CD14-positive monocyte (primary cell): ENCODE results near the gene GPR75. TPM values are rescaled to one million over a fixed set of nuclear protein-coding genes. Genes with fewer than 3 reads are reported as not detected.

Experiments
- DNase-seq, 3 donors: peaks; one replicate each; pipeline ENCODE4 v3.0.0-alpha.2; 2011 to 2022
- H2AFZ ChIP-seq: 2 replicates; pipeline ENCODE4 v1.6.0; 2012; ENCODE audit warnings: mild to moderate bottlenecking, low read depth, low read length, inconsistent platforms; ENCODE audit not compliant: insufficient read depth, poor library complexity, severe bottlenecking
- H3K27ac ChIP-seq, 2 donors: 1 replicate in 1 of 2; 2 replicates in 1 of 2; pipeline ENCODE4 v1.5.1; 2012 to 2013; ENCODE audit warnings: low read length in 2 of 2, control low read depth in 1 of 2, inconsistent platforms in 1 of 2, low read depth in 1 of 2, mild to moderate bottlenecking in 1 of 2
- H3K27me3 ChIP-seq, 2 donors: one replicate each; pipeline versions ENCODE4 v1.6.0 to v1.6.1; 2011 to 2013; ENCODE audit warnings: low read length in 2 of 2; ENCODE audit not compliant: control insufficient read depth in 2 of 2, insufficient read depth in 2 of 2
- H3K36me3 ChIP-seq, 2 donors: replicated peaks in 1 of 2; 1 replicate in 1 of 2; 2 replicates in 1 of 2; pipeline versions ENCODE4 v1.5.1 to v1.6.1; 2012 to 2013; ENCODE audit warnings: low read length in 2 of 2, control low read depth in 1 of 2, inconsistent platforms in 1 of 2, mild to moderate bottlenecking in 1 of 2; ENCODE audit not compliant: insufficient read depth in 2 of 2, control insufficient read depth in 1 of 2
- H3K4me1 ChIP-seq, 2 donors: 1 replicate in 1 of 2; 2 replicates in 1 of 2; pipeline versions ENCODE4 v1.5.1 to v1.6.1; 2012 to 2013; ENCODE audit warnings: low read length in 2 of 2, control low read depth in 1 of 2, inconsistent platforms in 1 of 2, mild to moderate bottlenecking in 1 of 2, moderate library complexity in 1 of 2; ENCODE audit not compliant: insufficient read depth in 2 of 2, control insufficient read depth in 1 of 2
- H3K4me2 ChIP-seq: replicated peaks from 2 replicates; pipeline ENCODE3; 2012; ENCODE audit warnings: low read length, moderate library complexity, mild to moderate bottlenecking; ENCODE audit not compliant: poor library complexity, severe bottlenecking; ENCODE audit errors: extremely low read depth
- H3K4me3 ChIP-seq, 3 experiments: fragments of 200-600 bp in 1 of 3; sonication (generic) in 1 of 3; replicated peaks in 1 of 3; 1 replicate in 2 of 3; 2 replicates in 1 of 3; pipeline ENCODE4 v1.5.1; 2011 to 2013; ENCODE audit warnings: low read length in 3 of 3, mild to moderate bottlenecking in 3 of 3, control low read depth in 2 of 3, low read depth in 2 of 3, inconsistent platforms in 1 of 3, moderate library complexity in 1 of 3
- H3K79me2 ChIP-seq: 2 replicates; pipeline ENCODE4 v1.6.0; 2012; ENCODE audit warnings: mild to moderate bottlenecking, control low read depth, inconsistent platforms, low read length, moderate library complexity; ENCODE audit not compliant: insufficient read depth
- H3K9ac ChIP-seq: 2 replicates; pipeline ENCODE4 v1.6.0; 2017; ENCODE audit warnings: low read length, mild to moderate bottlenecking; ENCODE audit not compliant: insufficient read depth, poor library complexity, severe bottlenecking
- H3K9me3 ChIP-seq, 2 donors: replicated peaks in 1 of 2; 1 replicate in 1 of 2; 2 replicates in 1 of 2; pipeline versions ENCODE4 v1.5.1 to v1.6.1; 2012 to 2013; ENCODE audit warnings: low read length in 2 of 2, control low read depth in 1 of 2; ENCODE audit not compliant: control insufficient read depth in 1 of 2, insufficient read depth in 1 of 2
- H4K20me1 ChIP-seq: 2 replicates; pipeline ENCODE4 v1.6.0; 2012; ENCODE audit warnings: mild to moderate bottlenecking, low read length, control low read depth, moderate library complexity; ENCODE audit not compliant: insufficient read depth
- H3K27ac Mint-ChIP-seq, 7 donors: one replicate each; pipeline ENCODE4 v1.8.0; 2020; ENCODE audit warnings: mild to moderate bottlenecking in 7 of 7, mixed read lengths in 7 of 7, moderate library complexity in 6 of 7, inconsistent platforms in 2 of 7
- H3K27me3 Mint-ChIP-seq, 3 donors: one replicate each; pipeline ENCODE4 v1.8.0; 2021 to 2022; ENCODE audit warnings: low read depth in 3 of 3, mild to moderate bottlenecking in 3 of 3, mixed read lengths in 3 of 3, moderate library complexity in 3 of 3, inconsistent platforms in 1 of 3
- H3K36me3 Mint-ChIP-seq, 2 donors: one replicate each; pipeline ENCODE4 v1.8.0; 2020; ENCODE audit warnings: mixed read lengths in 2 of 2, inconsistent platforms in 1 of 2, mild to moderate bottlenecking in 1 of 2
- H3K4me1 Mint-ChIP-seq: one replicate; pipeline ENCODE4 v1.8.0; 2020; ENCODE audit warnings: mild to moderate bottlenecking, mixed read lengths
- H3K4me3 Mint-ChIP-seq, 2 donors: one replicate each; pipeline ENCODE4 v1.8.0; 2020; ENCODE audit warnings: mild to moderate bottlenecking in 2 of 2, mixed read lengths in 2 of 2, moderate library complexity in 1 of 2
- H3K9me3 Mint-ChIP-seq, 7 donors: one replicate each; pipeline ENCODE4 v1.8.0; 2020 to 2022; ENCODE audit warnings: mixed read lengths in 7 of 7, mild to moderate bottlenecking in 6 of 7, moderate library complexity in 6 of 7, inconsistent platforms in 2 of 7
- WGBS: methylation state at CpG from one replicate; pipeline ENCODE4 v1.1.5; 2013; ENCODE audit warnings: missing lambda C conversion rate; ENCODE audit not compliant: insufficient coverage; 5-methylcytosine and 5-hydroxymethylcytosine counted together
- intact Hi-C, 2 donors: fragments of 100-400 bp; cut with micrococcal nuclease; formaldehyde crosslinking; loops; one replicate each; pipeline versions ENCODE4 v1.15.0 to v1.15.1; 2023
- polyA plus RNA-seq, 3 donors: library from polyadenylated mRNA; depleted of rRNA in 1 of 3; unstranded in 2 of 3; stranded (reverse) in 1 of 3; fragments of 300-500 nt in 2 of 3; fragments of >200 nt in 1 of 3; fragmentation: Illumina TruSeq in 2 of 3; gene quantifications; 1 replicate in 2 of 3; 2 replicates in 1 of 3; pipeline ENCODE4 v1.2.3, GENCODE V29; 2012 to 2021
- TF ChIP-seq, protein P1 (sequence below): fragments of 200-600 bp; IDR thresholded peaks from one replicate; pipeline ENCODE4 v1.8.0; 2022; ENCODE audit warnings: antibody characterized with exemption, mild to moderate bottlenecking

The GPR75 gene
- polyA plus RNA-seq, 3 donors, result 2.2 TPM; not detected in 2

DNA sequence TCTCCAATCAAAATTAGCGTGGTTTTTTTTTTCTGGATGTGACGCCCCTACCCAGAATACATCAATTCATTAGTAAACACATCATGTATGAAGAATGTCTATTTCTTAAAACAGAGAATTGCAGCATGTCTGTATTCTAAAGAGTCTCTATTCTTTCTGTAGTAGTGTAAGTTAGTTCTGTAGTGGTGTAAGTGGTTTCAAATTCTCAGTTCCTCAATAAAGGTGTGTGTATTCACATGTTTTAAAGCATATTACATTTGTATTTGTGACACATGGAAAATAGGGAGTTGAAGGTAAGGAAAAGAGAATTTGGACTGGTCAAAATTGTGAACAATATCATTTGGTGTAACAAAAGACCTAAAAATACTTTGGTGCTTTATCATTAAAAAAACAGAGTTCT is 8.0 kb upstream of the GPR75 start:
- no peaks in the 10 kb centered on the region for H3K27me3 ChIP-seq
- no peaks in the 10 kb centered on the region for H3K79me2 ChIP-seq
- peaks cover 44 to 86% of the 10 kb centered on the region in 2 donors for H3K36me3 ChIP-seq

GRCh38 chr2:53867169-53867568 is 7.4 kb upstream of the GPR75 start:
- Histone ChIP-seq H2AFZ (no peak overlapping the region), H3K27ac (no peak overlapping the region), H3K9ac (no peak overlapping the region), H3K4me2 (no peak overlapping the region), H3K4me1 (no peaks in the 10 kb centered on the region), H3K4me3 (no peak overlapping the region), H3K36me3 (peaks cover 44 to 90% of the 10 kb centered on the region in 2 donors), H3K27me3 (no peaks in the 10 kb centered on the region), H3K9me3 (no peaks in the 10 kb centered on the region), H4K20me1 (no peaks in the 10 kb centered on the region), H3K79me2 (no peaks in the 10 kb centered on the region)
- TF ChIP-seq, protein P1, sequence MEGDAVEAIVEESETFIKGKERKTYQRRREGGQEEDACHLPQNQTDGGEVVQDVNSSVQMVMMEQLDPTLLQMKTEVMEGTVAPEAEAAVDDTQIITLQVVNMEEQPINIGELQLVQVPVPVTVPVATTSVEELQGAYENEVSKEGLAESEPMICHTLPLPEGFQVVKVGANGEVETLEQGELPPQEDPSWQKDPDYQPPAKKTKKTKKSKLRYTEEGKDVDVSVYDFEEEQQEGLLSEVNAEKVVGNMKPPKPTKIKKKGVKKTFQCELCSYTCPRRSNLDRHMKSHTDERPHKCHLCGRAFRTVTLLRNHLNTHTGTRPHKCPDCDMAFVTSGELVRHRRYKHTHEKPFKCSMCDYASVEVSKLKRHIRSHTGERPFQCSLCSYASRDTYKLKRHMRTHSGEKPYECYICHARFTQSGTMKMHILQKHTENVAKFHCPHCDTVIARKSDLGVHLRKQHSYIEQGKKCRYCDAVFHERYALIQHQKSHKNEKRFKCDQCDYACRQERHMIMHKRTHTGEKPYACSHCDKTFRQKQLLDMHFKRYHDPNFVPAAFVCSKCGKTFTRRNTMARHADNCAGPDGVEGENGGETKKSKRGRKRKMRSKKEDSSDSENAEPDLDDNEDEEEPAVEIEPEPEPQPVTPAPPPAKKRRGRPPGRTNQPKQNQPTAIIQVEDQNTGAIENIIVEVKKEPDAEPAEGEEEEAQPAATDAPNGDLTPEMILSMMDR, result no peak
- 96% methylated on average over 5 of the region's 5 CpGs for WGBS
- Mint-ChIP-seq H3K27me3 (peaks cover 0 to 2% (median 0%) of the 10 kb centered on the region in 3 donors), H3K4me3 (no peak overlapping the region), H3K4me1 (no peaks in the 10 kb centered on the region), H3K27ac (no peak overlapping the region), H3K9me3 (no peaks in the 10 kb centered on the region), H3K36me3 (peaks cover 57 to 71% of the 10 kb centered on the region in 2 donors)
- DNase-seq, result no peak
- intact Hi-C loops, result no loop called here

More for the DNA sequence above, 8.0 kb upstream of the GPR75 start:
- no peak overlapping the region for H3K27ac Mint-ChIP-seq
- H3K9me3 Mint-ChIP-seq, result no peaks in the 10 kb centered on the region
- peaks cover 58 to 75% of the 10 kb centered on the region in 2 donors for H3K36me3 Mint-ChIP-seq
- no peak overlapping the region for H3K4me3 Mint-ChIP-seq
- Histone ChIP-seq H2AFZ (no peak overlapping the region), H3K9ac (no peak overlapping the region), H3K4me3 (no peak overlapping the region), H3K4me1 (no peaks in the 10 kb centered on the region), H3K9me3 (no peaks in the 10 kb centered on the region), H3K27ac (no peak overlapping the region), H3K4me2 (no peak overlapping the region), H4K20me1 (no peaks in the 10 kb centered on the region)
- H3K27me3 Mint-ChIP-seq, result peaks cover 0 to 2% (median 0%) of the 10 kb centered on the region in 3 donors
- intact Hi-C loops, result no loop called here
- WGBS, result no CpG with 5 or more reads among the region's 2 CpGs
- no peak for DNase-seq
- TF ChIP-seq, protein P1, result no peak
- H3K4me1 Mint-ChIP-seq, result no peaks in the 10 kb centered on the region
